WI38 (cell line): ENCODE results near the gene CST8.

Source experiments
- H3K4me3 ChIP-seq: 2 replicates; pipeline ENCODE4 v1.5.1; 2011; ENCODE audit warnings: low read depth, mild to moderate bottlenecking, control low read depth, low read length
- TF ChIP-seq, protein P1 (sequence below): IDR thresholded peaks from 2 replicates; pipeline ENCODE4 v1.5.1; 2012; ENCODE audit warnings: low read depth, mild to moderate bottlenecking, control low read depth, low read length

The CST8 gene

DNA sequence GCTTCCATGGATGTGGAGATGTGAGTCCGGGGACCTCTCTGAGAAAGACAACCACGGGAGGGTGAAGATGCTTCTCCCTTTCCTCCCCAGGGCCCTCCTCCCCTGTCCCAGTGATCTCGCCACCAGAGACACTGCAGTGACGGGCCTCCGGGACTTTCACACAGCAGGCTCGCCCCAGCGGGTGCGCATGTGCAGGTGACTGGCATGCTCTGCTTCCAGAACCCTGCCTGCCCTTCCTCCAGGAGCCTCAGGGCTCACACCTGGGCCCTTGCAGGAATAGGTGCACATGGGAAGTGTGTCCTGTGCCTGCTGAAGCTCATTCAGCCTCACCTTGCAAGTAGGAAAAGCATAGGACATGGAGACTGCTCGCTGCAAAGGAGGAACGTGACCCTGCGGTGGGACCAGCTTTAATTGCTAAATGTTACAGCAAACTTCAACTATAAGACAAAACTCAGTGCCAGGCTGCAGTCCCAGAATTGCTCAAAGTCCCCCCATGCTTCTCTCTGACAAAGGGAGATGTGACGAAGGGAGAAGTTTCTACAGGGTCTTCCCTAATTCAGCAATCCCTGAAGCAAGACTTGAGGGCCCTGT is 19.2 kb downstream of the CST8 start:
- H3K4me3 ChIP-seq = no peak overlapping the region
- TF ChIP-seq, protein P1, sequence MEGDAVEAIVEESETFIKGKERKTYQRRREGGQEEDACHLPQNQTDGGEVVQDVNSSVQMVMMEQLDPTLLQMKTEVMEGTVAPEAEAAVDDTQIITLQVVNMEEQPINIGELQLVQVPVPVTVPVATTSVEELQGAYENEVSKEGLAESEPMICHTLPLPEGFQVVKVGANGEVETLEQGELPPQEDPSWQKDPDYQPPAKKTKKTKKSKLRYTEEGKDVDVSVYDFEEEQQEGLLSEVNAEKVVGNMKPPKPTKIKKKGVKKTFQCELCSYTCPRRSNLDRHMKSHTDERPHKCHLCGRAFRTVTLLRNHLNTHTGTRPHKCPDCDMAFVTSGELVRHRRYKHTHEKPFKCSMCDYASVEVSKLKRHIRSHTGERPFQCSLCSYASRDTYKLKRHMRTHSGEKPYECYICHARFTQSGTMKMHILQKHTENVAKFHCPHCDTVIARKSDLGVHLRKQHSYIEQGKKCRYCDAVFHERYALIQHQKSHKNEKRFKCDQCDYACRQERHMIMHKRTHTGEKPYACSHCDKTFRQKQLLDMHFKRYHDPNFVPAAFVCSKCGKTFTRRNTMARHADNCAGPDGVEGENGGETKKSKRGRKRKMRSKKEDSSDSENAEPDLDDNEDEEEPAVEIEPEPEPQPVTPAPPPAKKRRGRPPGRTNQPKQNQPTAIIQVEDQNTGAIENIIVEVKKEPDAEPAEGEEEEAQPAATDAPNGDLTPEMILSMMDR = no peak

DNA sequence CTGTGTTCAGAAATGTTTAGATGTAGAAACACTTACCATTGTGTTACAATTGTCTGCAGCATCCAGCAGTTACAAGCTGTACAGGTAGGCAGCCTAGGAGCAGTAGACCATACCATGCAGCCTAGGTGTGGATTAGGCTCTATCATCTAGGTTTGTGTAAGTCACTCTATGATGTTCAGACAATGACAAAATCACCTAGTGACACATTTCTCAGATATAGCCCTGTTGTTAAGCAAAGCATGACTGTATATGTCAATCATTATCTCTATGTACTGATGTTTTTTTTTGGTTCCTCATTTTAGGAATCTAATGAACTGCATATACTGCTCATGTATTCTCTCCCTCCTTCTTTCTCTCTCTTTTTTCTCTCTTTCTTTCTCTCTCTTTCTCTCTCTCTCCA is 22.2 kb downstream of the CST8 start:
- H3K4me3 ChIP-seq = no peak overlapping the region
- TF ChIP-seq, protein P1 = no peak

DNA sequence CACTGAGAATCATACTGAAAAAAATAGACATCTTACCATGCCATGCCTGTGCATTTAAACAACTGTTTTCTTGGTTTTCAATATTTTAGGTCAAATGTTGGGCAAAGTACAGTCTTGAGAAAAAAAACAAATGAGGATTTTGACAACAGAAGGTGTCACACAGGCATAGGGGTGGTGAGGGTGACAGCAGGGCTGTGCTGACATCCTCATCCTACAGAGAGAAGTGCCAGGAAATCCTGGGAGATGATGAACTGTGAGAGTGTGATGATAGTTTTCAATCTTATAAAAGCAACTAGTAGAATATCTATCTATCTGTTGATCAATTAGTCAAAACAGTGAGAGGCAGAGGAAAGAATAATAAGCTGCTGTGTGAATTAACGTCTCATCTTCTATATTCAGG is 23.9 kb downstream of the CST8 start:
- H3K4me3 ChIP-seq = no peak overlapping the region
- TF ChIP-seq, protein P1 = no peak

DNA sequence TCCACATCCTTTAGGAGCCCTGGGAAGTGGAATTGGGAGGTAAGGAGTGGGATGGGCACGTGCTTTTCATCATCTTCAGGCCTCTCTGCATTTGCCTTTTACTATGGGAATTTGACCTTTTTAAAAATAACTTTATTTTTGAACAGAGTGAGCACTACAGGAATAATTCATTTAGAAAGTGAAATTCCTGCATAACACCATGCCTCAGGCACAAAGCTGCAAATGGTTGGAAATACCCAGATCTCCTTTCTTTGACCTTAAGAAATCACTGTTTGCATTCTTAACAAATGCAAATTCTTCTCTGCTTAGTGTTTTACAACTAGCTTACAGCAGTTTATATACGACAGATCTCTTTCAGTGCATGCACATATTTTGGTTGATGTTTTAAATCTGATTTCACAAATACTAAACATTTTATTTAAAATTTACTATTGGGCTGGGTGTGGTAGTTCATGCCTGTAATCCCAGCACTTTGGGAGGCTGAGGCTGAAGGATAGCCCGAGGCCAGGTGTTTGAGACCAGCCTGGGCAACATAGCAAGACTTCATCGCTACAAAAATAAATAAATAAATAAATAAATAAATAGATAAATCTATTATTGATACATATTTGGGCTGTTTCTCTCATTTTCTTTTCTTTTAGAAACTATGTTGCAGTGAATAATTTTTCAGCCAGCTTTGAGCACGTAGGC is 24.5 kb downstream of the CST8 start:
- TF ChIP-seq, protein P1 = no peak

DNA sequence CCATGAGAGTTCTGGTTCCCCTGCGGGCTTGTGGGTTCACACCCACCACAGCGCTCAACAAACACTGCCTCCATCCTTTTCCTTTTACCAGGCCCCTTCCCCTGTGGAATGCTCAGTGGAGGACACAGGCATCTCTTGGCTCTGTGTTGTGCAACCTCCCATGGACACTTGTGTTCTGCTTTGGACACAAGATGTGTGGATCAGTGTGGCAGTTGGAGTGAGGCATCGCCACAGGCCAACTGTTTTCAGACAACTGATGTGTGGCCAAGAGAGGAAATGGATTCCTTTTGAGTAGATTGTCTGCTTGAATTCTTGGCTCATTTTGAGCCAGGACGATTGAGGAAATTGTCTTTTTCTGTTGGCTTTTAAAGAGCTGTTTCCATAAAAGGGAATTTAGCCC is 26.8 kb downstream of the CST8 start:
- no peak overlapping the region for H3K4me3 ChIP-seq
- TF ChIP-seq, protein P1 = no peak

More for the DNA sequence above, 24.5 kb downstream of the CST8 start:
- H3K4me3 ChIP-seq = no peak overlapping the region

DNA sequence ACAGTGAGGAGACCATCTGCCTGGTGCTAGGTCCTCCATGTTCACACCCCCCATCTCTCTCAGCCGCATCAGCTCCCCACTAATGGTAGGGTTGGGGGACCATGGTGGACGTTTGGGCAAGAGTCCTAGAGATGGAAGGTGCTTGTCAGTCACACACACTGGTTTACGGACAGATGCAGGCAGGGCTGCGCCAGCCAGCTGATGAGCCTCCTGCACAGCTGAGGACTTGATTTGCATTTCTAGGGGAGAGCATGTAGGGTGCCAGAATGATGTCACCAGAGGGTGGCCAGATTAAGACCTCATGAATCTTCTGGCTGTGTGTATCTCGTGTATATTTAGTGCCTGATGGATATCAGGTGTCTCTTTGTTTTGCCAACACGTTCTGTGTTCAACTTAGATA is 28.6 kb downstream of the CST8 start:
- TF ChIP-seq, protein P1 = no peak
- H3K4me3 ChIP-seq = no peak overlapping the region

DNA sequence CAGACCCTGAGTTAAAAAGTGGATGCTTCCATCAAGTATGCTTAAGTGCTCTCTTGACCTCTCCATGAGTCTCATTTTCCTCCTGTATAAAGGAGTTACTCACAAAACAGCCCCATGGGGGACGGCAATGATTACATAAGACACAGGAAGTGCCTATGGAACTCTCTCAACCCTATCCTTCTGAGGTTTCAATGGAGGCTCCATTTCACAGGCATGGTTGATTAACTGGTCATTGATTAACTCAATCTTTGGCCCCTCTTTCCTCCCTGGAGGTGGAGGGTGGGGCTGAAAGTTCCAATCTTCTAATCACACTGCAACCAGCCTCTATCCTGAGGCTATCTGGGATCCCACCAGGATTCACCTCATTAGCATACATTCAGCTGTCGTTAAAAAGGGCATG is 29.3 kb downstream of the CST8 start:
- no peak overlapping the region for H3K4me3 ChIP-seq
- TF ChIP-seq, protein P1 = no peak
